GM18526 (cell line): ENCODE measurements around the gene SMARCA4.

ENCODE experiments used
- POLR2A ChIP-seq: IDR thresholded peaks from 3 replicates; pipeline ENCODE4 v1.6.1; 2011; ENCODE audit not compliant: insufficient read length; ENCODE audit errors: extremely low read depth

Gene SMARCA4

DNA sequence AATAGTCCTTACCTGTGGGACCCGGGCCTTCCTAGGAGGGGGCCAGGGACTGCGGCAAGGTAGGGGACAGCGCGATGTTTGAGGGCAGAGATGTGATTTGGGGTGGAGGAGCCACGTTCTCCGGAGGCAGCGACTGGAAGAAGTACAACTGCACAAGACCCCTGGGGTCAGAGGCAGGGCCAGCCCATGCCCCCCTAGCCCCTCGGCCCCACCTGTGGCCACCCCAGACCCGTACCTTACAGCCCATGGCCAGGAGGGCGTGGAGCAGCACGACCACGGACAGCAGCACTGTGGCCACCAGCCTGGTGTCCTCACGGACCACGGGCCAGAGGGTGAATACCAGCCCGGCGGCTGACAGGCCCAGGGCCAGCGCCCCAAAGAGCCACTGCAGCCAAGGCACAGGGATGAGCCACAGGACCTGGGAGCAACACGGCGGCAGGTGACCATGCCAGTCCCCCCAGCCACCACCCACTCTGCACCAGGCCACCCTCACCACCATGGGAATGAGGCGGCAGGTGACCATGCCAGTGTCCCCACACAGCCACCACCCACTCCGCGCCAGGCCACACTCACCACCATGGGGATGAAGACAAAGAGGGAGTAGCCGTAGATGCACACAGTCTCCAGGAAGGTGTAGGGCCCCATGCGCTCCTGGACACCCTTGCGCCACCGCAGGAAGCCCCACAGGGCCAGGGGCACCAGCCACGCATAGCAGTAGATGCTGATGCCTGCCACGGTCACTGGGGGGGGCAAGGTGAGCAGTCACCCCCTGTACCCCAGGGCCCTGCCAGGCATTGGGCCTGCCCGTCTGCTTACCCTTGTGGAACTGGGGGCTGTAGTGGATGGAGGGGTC is 37.3 kb upstream of the SMARCA4 start:
- TF ChIP-seq POLR2A, result peak; percentile 11

DNA sequence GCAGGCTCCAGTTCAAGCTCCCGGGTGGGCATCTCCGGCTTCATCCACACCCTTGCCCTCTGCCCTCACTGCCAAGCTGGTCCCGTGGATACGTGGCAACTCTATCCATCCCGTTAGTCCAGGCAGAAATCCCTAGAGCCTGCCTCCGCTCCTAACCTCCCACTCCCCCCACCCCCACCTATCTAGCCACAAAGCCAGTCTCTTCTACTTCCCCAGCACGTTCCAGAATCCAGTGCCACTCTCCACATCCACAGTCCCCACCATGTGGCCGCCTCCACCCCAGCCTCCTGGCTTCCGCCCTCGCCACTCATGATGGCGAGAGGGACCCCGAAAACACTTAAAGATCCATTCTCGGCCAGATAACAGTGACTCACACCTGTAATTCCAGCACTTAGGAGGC is 36.2 kb upstream of the SMARCA4 start:
- TF ChIP-seq POLR2A, result no peak

DNA sequence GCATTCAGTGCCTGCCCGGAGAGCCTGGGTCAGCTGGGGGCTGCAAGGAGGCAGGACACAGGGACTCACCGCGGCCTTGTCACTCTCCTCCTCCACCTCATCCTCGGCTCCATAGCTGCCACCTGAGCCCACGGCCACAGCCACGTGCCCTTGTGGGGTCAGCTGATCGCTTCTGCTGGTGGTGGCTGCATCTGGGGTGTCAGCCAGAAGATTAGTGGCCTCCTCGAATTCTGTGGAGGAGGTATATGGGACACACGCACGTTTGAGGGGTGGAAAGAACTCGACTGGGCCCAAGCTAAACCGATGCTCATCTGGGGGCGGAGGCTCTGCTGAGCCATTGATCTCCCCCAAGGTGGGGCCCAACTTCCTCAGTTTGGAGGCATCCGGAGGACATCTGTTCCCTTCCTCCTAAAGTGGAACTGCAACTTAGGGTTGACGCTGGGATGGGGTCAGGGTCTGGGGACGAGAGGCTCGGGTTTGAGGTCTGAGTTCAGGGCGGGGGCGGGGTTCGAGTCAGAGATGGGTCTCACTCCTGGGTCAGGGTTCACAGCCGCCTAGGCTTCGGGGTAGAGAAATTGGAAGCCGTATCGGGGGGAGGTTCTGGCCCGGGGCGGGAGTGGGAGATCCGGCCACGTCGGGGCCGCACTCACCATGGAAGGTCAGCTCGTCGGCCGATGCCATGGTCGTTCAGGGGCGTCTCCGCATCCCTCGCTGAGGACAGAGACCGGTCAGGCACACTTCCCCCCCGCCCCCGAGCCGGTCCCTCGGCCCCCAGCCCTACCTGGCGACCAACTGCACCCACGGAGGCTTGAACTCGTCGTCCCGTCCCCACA is 32.9 kb upstream of the SMARCA4 start:
- no peak for TF ChIP-seq POLR2A

DNA sequence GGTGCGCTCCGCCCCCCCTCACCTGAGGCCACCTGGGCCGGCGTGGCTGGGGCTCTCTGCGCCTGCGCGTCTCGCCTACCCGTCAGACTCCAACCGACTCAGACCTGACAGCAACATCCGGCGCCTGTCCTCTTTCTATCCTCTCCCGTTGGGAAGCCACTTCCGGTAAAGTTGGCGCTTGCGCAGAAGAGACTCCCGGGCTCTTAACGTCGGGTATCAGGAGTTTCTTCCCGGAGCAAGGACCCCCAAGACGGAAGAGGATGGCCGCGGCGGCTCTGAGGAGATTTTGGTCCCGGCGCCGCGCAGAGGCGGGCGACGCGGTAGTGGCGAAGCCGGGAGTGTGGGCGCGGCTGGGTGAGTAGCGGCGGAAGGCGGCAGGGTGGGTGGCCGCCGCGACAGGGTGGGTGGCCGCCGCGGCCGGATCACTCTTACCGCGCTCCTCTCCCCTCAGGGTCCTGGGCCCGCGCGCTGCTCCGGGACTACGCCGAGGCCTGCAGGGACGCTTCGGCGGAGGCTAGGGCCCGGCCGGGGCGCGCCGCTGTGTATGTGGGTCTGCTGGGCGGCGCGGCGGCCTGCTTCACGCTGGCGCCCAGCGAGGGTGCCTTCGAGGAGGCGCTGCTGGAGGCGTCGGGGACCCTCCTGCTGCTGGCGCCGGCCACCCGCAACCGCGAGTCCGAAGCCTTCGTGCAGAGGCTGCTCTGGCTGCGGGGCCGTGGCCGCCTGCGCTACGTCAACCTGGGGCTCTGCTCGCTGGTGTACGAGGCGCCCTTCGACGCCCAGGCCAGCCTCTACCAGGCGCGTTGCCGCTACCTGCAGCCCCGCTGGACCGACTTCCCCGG is 32.0 kb upstream of the SMARCA4 start, which contains the start of the genes TIMM29 and YIPF2:
TIMM29 (plus strand) TSS at position 249 of the 839 bp plus-strand sequence; CDS start at position 261, 12 bp downstream.
YIPF2 (minus strand) TSS at position 77 of the 839 bp plus-strand sequence. CDS start 229 bp downstream, outside the sequence.
- peak; percentile 63 for TF ChIP-seq POLR2A

DNA sequence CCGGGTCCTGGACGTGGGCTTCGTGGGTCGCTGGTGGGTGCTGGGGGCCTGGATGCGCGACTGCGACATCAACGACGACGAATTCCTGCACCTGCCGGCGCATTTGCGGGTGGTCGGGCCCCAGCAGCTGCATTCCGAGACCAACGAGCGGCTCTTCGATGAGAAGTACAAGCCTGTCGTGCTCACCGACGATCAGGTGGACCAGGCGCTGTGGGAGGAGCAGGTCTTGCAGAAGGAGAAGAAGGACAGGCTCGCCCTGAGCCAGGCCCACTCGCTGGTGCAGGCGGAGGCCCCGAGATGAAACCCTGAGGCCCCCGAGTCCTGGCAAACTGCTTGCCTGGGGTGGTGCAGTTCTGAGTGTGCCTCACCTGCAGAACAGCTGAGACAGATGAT is 31.4 kb upstream of the SMARCA4 start:
- TF ChIP-seq POLR2A, result no peak

DNA sequence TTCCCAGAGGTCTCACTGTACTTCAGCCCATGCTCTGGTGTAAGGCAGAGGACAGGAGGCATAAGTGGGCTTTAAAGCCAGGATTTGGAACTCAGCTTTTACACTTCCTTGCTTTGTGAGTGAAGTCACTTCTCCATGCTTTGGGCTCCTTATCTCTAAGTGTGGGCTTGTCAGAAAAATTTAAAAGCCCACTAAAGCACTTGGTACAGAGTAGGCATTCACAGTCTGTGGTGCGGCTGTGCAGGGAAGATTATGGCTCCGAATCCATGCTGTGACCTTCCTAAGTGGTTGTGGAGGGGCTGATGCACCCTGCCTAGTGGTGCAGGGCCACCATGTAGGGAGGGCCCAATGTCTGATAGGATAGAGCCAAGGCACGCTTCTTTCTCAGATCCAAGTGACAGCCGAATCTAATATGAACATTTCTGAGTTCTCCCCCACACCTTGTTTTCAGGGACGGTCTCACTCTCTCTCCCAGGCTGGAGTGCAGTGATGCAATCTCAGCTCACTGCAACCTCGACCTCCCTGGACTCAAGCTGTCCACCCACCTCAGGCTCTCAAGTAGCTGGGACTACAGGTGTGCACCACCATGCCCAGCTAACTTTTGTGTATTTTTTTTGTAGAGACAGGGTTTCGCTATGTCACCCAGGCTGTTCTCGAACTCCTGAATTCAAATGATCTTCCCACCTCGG is 25.3 kb upstream of the SMARCA4 start:
- no peak for TF ChIP-seq POLR2A

DNA sequence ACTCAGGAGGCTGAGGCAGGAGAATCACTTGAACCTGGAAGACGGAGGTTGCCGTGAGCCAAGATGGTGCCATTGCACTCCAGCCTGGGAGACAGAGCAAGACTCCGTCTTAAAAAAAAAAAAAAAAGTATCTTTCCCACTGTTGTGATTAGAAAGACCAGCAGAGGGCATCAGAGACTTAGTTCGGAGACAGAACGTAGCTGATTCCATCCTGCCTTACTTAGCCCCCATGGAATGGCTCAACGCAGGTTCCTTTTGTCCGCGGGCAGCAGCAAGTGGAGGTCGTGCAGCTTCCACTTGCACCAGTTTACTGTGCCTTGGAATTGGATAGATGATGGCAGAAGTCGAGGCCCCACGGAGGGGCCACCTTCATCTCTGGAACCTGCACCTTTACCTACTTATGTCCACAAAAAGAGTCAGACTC is 24.2 kb upstream of the SMARCA4 start:
- TF ChIP-seq POLR2A, result no peak

DNA sequence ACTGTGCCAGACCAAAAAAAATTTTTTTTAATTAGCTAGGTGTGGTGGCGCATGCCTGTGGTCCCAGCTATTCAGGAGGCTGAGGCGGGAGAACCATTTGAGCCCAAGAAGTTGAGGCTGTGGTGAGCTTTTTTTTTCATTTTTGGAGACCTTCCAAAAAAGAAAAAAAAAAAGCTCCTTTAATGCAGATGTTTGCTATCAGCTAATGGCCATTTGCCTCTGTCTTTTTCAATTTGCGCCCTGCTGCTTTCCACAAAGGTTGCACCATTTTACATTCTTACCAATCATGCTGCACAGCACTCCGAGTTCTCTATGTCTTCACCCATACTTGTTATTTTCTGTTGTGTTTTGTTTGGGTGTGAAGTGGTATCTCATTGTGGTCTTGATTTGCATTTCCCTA is 15.6 kb upstream of the SMARCA4 start:
- no peak for TF ChIP-seq POLR2A

DNA sequence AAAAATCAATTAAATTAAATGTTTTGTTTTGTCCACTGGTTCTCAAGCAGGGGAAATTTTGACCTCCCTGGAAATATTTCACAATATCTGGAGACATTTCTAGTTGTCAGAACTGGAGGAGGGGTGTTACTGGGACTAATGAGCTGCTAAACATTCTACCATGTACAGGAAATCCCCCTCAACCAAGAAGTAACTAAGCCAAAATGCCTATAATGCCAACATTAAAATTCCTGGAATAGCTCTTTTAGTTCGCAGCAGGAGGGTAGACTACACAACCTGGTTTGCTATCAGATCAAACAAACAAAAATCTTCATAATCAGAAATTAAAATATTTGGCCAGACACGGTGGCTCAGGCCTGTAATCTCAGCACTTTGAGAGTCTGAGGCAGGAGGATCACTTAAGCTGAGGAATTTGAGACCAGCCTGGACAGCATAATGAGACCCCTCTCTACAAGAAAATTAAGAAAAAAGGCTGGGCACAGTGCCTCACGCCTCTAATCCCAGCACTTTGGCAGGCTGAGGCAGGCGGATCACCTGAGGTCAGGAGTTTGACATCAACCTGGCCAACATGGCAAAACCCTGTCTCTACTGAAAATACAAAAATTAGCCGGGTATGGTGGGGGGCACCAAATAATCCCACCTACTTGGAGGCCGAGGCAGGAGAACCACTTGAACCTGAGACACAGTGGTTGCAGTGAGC is 13.7 kb upstream of the SMARCA4 start:
- TF ChIP-seq POLR2A, result no peak

DNA sequence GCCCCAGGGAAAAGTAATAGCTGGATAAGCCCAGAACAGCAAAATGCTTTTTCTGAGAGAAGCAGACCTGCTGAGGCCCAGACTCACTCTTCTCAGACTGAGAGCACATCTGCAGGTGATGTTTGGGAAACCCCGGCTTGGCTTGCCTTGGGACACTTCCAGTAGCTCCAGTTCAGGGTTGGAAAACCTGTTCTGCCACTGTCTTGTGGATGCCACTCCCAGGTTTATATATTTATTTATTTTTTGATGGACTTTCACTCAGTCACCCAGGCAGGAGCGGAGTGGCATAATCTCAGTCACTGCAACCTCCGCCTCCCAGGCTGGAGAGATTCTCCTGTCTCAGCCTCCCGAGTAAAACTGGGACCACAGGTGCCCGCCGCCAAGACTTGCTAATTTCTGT is 8.0 kb upstream of the SMARCA4 start:
- TF ChIP-seq POLR2A, result no peak

DNA sequence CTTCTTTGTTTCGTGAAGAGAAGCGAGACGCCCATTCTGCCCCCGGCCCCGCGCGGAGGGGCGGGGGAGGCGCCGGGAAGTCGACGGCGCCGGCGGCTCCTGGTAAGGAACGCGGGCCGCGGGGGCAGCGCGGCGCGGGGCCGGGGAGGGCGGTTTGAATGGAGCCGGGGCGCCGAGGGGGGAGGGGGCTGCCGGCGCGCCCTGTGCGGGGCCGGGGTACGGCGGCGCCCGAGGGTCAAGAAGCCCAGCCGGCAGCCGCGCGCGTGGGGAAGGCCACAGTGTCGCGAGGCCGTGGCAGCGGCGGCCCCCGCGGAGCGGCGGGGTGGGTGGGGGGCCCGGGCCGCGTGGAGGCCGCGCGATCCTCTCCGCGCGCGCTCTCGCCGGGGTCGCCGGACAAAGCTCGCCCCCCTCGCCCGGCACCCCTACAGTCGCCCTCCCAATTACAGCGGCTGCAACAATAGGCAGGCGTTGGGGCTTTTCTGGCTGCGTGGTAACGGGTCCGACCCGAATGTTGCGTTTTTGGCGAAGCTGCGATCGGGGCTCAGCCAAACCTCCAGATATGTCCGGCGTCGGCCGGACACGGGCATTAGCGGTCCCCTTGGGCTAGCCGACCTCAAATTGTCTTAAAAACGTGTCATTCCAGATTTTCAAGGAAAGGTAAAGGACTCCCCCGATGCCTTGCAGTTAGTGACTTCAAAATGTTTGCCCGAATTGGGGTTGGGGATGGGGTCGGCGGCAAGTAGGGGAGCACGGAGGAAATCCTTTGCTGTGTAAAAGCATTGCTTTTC is 437 bp downstream of the SMARCA4 start:
- no peak for TF ChIP-seq POLR2A

DNA sequence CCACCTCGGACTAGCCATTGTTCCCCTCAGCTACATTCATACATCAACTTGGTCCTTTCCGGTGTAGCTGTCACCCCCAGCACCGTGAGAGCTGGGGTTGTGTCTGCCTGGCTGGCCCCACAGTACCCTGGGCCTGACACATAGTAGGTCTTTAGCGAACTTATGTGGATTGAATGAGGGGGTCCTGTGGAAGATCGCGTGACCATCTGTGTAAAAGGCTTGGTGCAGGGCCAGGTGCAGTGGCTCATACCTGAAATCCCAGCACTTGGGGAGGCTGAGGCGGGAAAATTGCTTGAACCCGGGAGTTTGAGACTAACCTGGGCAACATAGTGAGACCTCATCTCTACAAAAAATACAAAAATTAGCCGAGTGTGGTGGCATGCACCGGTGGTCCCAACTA is 2.0 kb downstream of the SMARCA4 start:
- TF ChIP-seq POLR2A, result no peak

DNA sequence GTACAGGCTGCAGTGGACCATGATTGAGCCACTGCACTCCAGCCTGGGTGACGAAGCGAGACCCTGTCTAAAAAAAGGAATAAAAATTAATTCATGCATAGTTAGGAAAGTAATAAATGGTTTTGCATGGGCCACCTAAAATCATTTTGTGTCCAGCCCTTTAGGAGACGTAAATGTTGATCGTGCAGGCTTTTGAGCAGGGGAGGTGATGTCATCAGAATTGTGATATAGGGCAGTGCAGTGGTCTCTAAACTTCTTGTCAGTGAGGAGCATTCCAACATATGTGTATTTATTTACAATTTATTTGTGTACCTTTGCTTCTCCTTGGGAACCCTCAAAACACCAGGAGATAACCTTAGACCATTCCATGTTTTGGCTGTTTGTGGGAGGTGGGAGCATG is 3.0 kb downstream of the SMARCA4 start:
- no peak for TF ChIP-seq POLR2A
